Upper lobe of left lung (tissue), 4 donors: Measurements from ENCODE around the gene TBX19.

ENCODE experiments used
- CTCF ChIP-seq, 6 experiments: fragments of 450-650 bp in 4 of 6; fragments of 200-600 bp in 2 of 6; sonication (generic) in 2 of 6; IDR thresholded peaks; one replicate each; pipeline ENCODE4 v1.5.1; 2016 to 2019; ENCODE audit warnings: antibody characterized with exemption in 6 of 6
- EP300 ChIP-seq, 4 donors: sonication (generic); formaldehyde crosslinking; IDR thresholded peaks; one replicate each; pipeline ENCODE4 v1.5.1; 2017; ENCODE audit warnings: antibody characterized with exemption in 4 of 4, control low read depth in 2 of 4
- POLR2A ChIP-seq, 4 donors: fragments of 450-650 bp; IDR thresholded peaks; one replicate each; pipeline ENCODE4 v1.5.1; 2016 to 2017; ENCODE audit warnings: antibody characterized with exemption in 4 of 4, mild to moderate bottlenecking in 2 of 4
- POLR2AphosphoS5 ChIP-seq, 2 donors: sonication (generic); formaldehyde crosslinking; IDR thresholded peaks; one replicate each; pipeline ENCODE4 v1.5.1; 2017; ENCODE audit warnings: antibody characterized with exemption in 2 of 2

- TF ChIP-seq CTCF (IDR thresholded peaks at IDR 0.05) (peak; percentile 60 to 89 (median 76)), POLR2A (IDR thresholded peaks at IDR 0.05) (no peak), EP300 (IDR thresholded peaks at IDR 0.05) (no peak), POLR2AphosphoS5 (IDR thresholded peaks at IDR 0.05) (peak in 1 of 2 donors; percentile 20)
These were observed 62.0 kb downstream of the TBX19 start for GRCh38 chr1:168342572-168343280.
